OCI-M2 (cell line): ENCODE measurements around the gene RAB3GAP1.
"Not testable (repeated sequence)": the region's sequence is repeated elsewhere in the genome, so short reads cannot be mapped to it uniquely, and the experiment has no call there.

Experiments
- DNase-seq: peaks from one replicate; lab custom pipeline; 2025; ENCODE audit not compliant: unreplicated experiment; lab: John Stamatoyannopoulos, UW

RAB3GAP1 gene

GRCh38 chr2:135052042-135052876 is at the start of gene RAB3GAP1:
RAB3GAP1 (plus strand) TSS chr2:135052292; CDS start chr2:135052308, 16 bp downstream.
- peak; percentile 21 for DNase-seq

GRCh38 chr2:135002836-135003235 is 49.3 kb upstream of the RAB3GAP1 start:
- no peak for DNase-seq

- peak; percentile 12 for DNase-seq
Measured at GRCh38 chr2:135004005-135004746, 47.9 kb upstream of the RAB3GAP1 start.

DNA sequence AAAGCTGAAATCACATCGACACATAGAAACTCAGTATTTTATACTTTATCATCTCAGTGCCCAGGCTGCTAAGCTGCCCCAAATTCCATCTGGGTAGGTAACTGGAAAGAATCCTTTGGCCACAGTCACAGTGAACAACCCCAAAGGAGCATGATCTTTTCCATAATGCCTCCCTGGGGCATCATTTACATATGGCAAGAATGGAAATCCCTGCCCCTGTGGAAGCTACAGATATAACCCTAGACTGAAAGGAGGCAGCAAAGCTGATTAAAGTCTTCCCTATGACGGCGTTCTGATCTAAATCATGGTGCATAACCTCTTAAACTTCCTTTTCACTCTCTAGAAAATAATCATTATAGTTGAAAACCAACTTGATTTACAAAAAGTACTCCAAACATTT is 46.3 kb upstream of the RAB3GAP1 start:
- no peak for DNase-seq

GRCh38 chr2:135009339-135009738 is 42.8 kb upstream of the RAB3GAP1 start:
- no peak for DNase-seq

GRCh38 chr2:135010200-135010942 is 41.7 kb upstream of the RAB3GAP1 start:
- no peak for DNase-seq

DNA sequence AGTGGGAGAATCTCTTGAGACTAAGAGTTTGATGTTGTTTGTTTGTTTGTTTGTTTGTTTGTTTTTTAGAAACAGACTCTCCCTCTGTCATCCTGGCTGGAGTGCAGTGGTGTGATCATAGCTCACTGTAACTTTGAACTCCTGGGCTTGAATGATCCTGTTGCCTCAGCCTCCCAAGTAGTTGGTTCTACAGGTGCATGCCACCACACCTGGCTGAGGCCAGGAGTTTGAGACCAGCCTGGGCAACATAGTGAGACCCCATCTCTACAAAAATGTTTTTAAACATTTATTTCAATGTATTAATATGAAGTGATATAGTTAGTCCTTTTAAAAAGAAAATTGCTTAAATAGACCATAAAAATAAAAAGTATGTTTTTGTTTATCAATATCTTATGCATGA is 40.5 kb upstream of the RAB3GAP1 start:
- no peak for DNase-seq

GRCh38 chr2:135021618-135022017 is 30.5 kb upstream of the RAB3GAP1 start:
- DNase-seq: no peak

DNA sequence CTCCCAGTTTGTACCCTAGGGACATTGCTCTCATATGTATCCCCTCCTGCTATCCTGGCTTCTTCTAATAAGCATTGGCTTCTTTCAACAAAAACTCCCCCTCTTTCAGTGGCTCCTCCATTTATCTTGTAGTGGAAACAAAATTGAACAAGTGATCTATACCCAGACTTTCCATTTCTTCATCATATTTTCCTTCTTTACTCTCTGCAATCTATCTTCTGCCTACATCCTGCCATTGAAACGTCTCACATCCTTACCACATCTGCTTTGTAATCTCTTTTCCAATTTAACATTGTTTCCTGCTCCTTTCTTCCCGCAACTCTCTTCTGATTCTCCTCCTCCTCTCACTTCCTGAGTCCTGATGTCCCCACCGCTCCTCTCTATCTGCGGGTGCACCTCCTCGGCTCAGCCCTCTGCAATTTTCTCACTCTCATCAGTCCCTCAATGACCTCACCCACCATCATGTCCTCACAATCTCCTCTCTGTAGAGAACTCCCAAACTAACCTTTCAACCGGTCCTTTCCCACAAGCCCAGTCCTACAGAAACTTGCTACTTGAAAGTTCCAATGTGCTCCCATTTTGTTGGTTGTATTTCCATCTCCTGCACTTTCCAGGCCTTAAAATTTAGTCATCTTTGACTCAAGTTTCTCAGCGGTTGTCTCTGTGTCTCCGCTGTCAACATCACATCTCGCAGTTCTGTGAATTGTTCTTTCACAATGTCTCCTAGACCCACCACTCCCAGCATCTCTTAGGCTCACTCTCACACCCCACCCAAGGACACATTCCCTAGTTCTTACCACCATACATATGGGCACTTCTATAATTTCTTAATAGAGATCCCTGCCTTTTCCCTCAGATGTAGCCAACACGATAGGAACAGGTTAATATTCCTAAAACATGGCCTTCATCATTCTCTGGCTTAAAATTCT is 28.9 kb upstream of the RAB3GAP1 start:
- no peak for DNase-seq

DNA sequence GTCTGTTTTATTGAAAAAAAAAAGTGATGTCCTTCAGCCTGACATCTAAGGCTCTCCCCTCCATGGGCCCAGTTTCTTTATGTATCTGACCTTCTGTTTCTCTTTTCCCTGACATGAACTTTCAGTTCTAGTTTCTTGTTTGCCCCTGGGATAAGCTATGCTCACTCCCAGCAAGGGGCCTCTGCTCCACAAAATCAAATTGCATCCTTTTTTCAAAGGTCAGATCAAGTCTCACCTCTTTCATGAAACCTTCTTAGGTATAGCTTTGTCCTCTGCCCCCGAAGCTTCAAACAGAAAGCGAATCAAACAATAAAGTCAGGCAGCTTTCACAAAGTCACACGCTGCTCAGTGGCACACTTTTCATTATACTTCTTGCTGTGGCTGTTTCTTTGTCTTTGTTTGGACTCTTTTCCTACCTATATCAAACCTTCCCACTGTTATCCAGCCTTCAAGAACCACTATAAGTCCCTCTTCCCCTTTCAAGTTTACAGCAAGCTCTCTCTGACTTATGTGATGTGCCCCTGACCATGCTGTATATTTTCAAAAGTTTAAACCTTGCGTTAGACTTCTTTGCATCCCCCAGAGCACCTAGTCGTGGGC is 28.1 kb upstream of the RAB3GAP1 start:
- DNase-seq: no peak

- DNase-seq: no peak
Measured at GRCh38 chr2:135029481-135030134, 22.5 kb upstream of the RAB3GAP1 start.

DNA sequence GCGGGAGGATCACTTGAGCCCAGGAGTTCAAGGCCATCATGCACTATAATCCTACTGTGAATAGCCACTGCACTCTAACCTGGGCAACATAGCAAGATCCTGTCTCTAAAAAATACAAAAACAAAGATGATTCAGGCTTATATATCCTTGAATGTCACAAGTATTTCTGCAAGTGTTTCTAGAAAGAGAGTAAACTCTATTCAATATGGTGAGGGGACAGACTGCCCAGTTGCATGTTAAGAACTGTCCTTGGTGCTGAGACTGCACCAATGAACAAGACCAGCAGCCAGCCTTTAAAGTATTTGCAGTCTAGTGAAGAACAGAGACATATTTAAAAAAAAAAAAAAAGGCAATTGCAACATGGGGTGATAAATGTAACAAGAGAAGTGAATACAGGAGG is 21.3 kb upstream of the RAB3GAP1 start:
- no peak for DNase-seq

GRCh38 chr2:135033216-135033615 is 18.9 kb upstream of the RAB3GAP1 start:
- DNase-seq: not testable (repeated sequence)

GRCh38 chr2:135037831-135038230 is 14.3 kb upstream of the RAB3GAP1 start:
- DNase-seq: no peak

DNA sequence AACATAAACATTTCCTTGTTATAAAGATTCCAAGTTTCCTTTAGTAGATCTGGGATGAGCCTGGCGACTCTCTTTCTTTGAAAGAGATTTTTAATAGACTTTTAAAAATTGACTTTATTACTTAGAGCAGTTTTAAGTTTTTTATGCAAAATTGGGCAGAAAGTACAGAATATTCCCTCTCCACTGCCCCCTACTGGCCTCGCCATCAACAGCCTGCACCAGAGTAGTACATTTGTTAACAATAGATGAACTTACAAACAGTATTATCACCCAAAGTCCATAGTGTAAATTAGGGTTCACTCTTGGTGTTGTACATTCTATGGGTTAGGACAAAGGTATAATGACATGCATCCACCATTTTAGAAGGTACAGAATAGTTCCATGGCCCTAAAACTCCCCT is 8.7 kb upstream of the RAB3GAP1 start:
- no peak for DNase-seq

GRCh38 chr2:135047300-135047699 is 4.8 kb upstream of the RAB3GAP1 start, which contains the start of gene MAP3K19:
MAP3K19 (minus strand) TSS chr2:135047447; CDS start chr2:135024647, 22,800 bp downstream.
- no peak for DNase-seq

DNA sequence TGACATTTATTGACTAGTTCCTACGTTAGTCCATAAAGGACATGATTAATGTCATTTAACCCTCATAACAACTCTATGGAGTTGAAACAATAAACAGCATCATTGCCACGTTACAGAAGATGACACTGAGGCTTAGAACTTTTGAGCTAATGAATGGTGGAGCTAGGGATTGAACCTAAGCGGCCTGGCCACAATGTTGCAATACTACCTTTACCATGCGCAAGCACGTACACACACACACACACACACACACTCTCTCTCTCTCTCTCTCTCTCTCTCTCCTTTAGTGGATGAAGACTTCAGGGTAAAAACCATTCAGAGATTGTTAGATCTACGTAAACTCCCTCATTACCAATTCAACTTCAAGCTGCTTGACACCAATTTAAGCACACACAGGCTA is 4.0 kb upstream of the RAB3GAP1 start:
- DNase-seq: no peak

- no peak for DNase-seq
Measured at GRCh38 chr2:135050132-135050531, 2.0 kb upstream of the RAB3GAP1 start.

DNA sequence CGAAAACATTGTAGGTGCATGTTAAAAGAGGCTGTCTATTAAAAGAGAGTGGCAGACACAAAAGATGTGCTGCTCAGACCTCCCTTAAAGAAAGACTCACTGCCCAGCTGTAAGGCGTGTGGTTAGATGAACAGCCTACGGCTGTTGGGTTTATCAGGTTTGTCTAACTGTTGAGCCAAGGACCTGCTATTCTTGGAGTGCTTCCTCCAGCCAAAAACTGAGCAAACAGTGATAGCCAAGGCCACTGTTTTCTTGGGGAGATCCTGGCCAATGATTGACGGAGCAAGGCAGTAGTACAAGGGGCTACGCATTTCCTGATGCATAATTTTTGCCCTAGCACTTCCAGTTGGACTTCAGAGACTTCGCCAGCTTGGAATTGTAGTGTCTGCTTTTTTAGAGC is 1.4 kb upstream of the RAB3GAP1 start:
- DNase-seq: peak; percentile 52
